GM13976 (cell line): ENCODE measurements around the gene NDFIP2.

ENCODE experiments used
- DNase-seq: peaks from one replicate; pipeline ENCODE4 v3.0.0; 2012; ENCODE audit warnings: low spot score
- CTCF ChIP-seq: IDR thresholded peaks from 2 replicates; pipeline ENCODE4 v1.5.1; 2012; ENCODE audit warnings: borderline replicate concordance, mild to moderate bottlenecking; ENCODE audit not compliant: insufficient read depth; ENCODE audit errors: extremely low read depth, missing control alignments, control extremely low read depth
- in situ Hi-C: fragments of 300-500 bp; cut with MboI; formaldehyde crosslinking; loops from one replicate; pipeline ENCODE4 v1.12.0; 2022; ENCODE audit warnings: low sequenced_read_pairs, mixed read lengths, inconsistent platforms; ENCODE audit not compliant: unreplicated experiment

Gene NDFIP2

DNA sequence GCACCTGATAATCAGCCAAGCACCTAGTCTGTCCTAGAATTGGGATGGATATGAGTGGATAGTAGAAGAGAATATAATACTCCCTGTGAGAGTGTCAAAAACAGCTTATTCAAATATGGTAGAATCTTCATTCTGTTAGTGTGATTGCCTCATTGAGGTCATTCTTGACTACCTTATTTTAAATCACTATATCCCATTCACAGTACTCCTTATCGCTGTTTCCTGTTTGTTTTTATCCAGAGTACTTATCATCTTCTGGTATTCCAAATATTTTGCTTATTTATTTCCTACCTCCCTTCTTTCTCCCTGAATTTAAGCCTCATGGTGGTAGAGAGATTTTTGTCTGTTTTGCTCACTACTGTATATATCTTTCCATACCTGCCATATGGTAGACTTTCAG lies 9.9 kb downstream of the NDFIP2 start:
- in situ Hi-C loops = no loop called here
- DNase-seq = no peak
- TF ChIP-seq CTCF = no peak

DNA sequence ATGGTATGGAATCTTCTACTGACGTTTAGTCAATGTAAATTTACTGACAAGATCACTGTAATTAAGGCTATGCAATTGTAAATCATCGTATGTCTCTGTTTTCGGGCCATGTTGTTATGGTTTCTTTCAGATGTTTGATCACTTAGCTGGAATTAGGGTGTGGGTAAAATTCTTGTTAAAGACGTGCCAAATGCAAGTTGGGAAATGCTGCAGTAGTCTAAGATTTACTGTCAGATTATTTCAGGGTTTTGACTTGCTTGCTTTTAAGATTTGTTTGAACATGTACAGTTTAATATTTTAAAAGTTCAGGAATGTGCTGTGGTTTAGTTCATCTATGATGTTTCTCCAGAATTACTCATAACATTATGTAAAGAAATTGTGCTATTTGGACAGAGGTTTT lies 10.8 kb downstream of the NDFIP2 start:
- DNase-seq = no peak
- in situ Hi-C loops = no loop called here
- TF ChIP-seq CTCF = no peak

DNA sequence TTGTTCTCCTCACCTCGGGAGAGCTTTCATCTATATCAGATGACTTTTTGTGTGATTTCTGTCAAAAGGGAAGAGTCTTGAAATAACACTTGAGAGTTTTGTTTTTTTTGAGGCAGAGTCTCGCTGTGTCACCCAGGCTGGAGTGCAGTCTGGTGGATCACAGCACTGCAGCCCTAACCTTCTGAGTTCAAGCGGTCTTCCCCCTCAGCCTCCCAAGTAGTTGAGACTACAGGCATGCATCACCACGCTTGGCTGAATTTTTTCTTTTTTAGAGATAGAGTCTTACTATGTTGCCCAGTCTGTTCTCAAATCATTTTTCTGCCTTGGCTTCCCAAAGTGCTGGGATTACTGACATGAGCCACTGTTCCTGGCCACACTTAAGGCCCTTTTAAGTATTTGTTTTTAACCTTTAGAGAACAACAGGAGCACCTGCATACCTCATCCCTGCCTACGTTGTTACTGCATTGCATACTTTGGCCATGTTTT lies 11.4 kb downstream of the NDFIP2 start:
- in situ Hi-C loops = no loop called here
- TF ChIP-seq CTCF = no peak
- no peak for DNase-seq

GRCh38 chr13:79492918-79493594 lies 12.1 kb downstream of the NDFIP2 start:
- TF ChIP-seq CTCF = no peak
- DNase-seq = no peak
- in situ Hi-C loops = no loop called here

DNA sequence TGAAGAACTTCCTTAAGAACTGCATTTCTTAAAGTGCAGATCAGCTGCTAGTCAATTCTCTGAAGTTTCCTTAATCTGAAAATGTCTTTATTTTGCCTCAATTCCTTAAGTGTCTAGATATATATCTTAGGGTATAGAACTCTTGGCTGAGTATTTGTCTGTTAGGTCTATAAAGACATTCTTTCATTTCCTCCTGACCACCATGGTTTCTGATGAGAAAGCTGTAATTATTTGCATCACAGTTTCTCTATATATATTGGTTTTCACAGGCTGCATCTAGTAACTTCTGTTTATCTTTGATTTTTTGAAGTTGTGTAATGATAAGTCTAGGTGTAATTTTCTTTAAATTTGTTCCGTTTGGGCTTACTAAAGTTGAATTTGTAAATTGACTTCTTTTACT lies 15.2 kb downstream of the NDFIP2 start:
- no peak for DNase-seq
- TF ChIP-seq CTCF = no peak
- in situ Hi-C loops = no loop called here

DNA sequence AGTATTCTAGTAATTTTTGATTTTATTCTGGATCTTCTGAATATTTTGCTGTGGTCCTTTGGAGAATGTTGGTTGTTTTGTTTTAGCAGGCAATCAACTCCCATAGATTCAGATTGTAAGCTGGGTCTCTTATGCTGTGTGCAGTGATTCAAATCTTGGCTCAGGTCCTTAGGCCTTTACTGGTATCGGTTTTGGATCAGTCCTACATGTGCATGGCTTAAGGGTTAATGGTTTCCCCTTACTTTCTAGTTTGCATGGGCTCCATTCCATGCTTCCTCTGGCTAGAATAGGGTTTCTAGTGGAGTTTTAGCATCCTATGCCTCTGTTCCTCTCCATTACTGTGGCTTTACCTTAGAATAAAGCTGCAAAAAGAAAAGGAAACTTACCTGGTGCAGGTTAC lies 16.1 kb downstream of the NDFIP2 start:
- no peak for TF ChIP-seq CTCF
- no peak for DNase-seq
- in situ Hi-C loops = no loop called here

DNA sequence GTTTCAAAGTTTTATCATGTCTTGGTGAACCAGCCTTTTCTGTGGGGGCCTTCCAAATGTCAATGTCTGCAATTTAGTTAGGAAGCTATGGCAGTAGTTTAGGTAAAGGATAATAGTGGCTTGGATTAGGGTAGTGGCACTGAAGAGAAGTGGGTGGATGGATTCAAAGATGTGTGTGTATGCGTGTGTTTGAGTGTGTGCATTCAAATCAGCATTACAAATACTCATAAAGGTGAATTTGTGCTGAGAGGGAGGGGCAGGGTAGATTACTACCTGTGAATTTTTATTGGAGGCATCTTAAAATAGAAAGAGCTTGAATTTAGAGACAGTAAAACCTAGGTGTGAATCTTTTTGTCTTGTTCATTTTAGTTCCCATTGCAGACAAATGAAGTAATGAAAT lies 16.9 kb downstream of the NDFIP2 start:
- no peak for TF ChIP-seq CTCF
- DNase-seq = no peak
- in situ Hi-C loops = no loop called here
